ENCODE data around the gene FBXO42. TPM values are rescaled to one million over a fixed set of nuclear protein-coding genes. Genes with fewer than 3 reads are reported as not detected.
A peak's percentile ranks its signal among the peaks of the same experiment; 100 is the strongest.

Gene FBXO42
- total and polyA plus RNA-seq, 2 of the 4 experiments (the other 2 are of a cell fraction), result 12.0 to 18.8 TPM

- Histone ChIP-seq H2AK5ac (ENCODE audit: low read depth, low read length) (0 out of 2 replicates have a peak overlapping the region, but pooled peaks have one; percentile 21), H3K4me1 (ENCODE audit: control insufficient read depth, insufficient read depth, low read length) (peaks cover 6% of the 10 kb centered on the region), H2AFZ (replicated peaks; ENCODE audit: low read length, poor library complexity) (peak overlapping the region; percentile 18), H3K27ac (ENCODE audit: insufficient read depth, low read length) (no peak overlapping the region), H3K9ac (ENCODE audit: low read depth, low read length) (no peak overlapping the region), H3K56ac (ENCODE audit: extremely low read depth, insufficient read depth, low read length) (no peak overlapping the region), H3K4ac (ENCODE audit: low read depth, low read length) (no peak overlapping the region), H3K4me2 (ENCODE audit: low read depth, low read length) (no peak overlapping the region), H3K9me1 (ENCODE audit: insufficient read depth, low read length) (0 out of 2 replicates have a peak, but pooled peaks cover 4% of the 10 kb centered on the region), H4K5ac (ENCODE audit: low read depth, low read length) (no peak overlapping the region), H4K8ac (ENCODE audit: low read depth in 2 of 2, low read length in 2 of 2) (no peak overlapping the region), H3K4me3 (ENCODE audit: insufficient read depth, low read depth, low read length) (no peak overlapping the region), H3K14ac (replicated peaks; ENCODE audit: low read depth, low read length) (no peak overlapping the region), H4K91ac (ENCODE audit: insufficient read depth, low read depth, low read length) (no peak overlapping the region), H3K9me3 (ENCODE audit: control insufficient read depth, insufficient read depth, low read length) (peaks cover 8% of the 10 kb centered on the region), H3K23ac (ENCODE audit: low read depth, low read length) (no peak overlapping the region), H2BK20ac (ENCODE audit: low read depth, low read length) (no peak overlapping the region), H3K18ac (ENCODE audit: low read depth, low read length) (no peak overlapping the region), H3K79me1 (ENCODE audit: low read depth in 1 of 2, low read length in 2 of 2) (peaks cover 0 to 7% of the 10 kb centered on the region in 2 experiments; a peak in 2 of 4 replicates), H2BK120ac (ENCODE audit: low read depth, low read length) (no peak overlapping the region), H2BK15ac (ENCODE audit: low read depth, low read length) (no peak overlapping the region), H3K27me3 (ENCODE audit: control insufficient read depth, insufficient read depth, low read length) (peaks cover 20% of the 10 kb centered on the region), H2BK5ac (ENCODE audit: low read depth, low read length, poor library complexity, severe bottlenecking) (no peak overlapping the region), H4K20me1 (ENCODE audit: insufficient read depth, low read length) (no peaks in the 10 kb centered on the region), H2AK9ac (replicated peaks; ENCODE audit: low read depth, low read length, poor library complexity) (no peak overlapping the region), H3K36me3 (ENCODE audit: control insufficient read depth, insufficient read depth, low read length) (no peaks in the 10 kb centered on the region)
- BruUV-seq (replicated peaks), result no TSS peak
- no peak for ATAC-seq (ENCODE audit: low read depth)
- ChIA-PET POLR2A (ENCODE audit: unreplicated experiment) (no interaction called here), CTCF (no interaction called here)
- 85% methylated on average over 13 of the region's 35 CpGs; no CpG with 5 or more reads in 1 of the 2 experiments for WGBS, 2 experiments (ENCODE audit: extremely low coverage in 2 of 2, insufficient read length in 1 of 2)
- intact Hi-C loops (cut with micrococcal nuclease) (no loop called here), dilution Hi-C loops (cut with HindIII; ENCODE audit: low sequenced_read_pairs, unreplicated experiment) (no loop called here), in situ Hi-C loops (cut with MboI; ENCODE audit: low sequenced_read_pairs) (no loop called here)
- no peak for DNase-seq
- TF ChIP-seq BHLHE40 (IDR thresholded peaks at IDR 0.05; ENCODE audit: low read depth, low read length) (no peak), NFE2L2 (IDR thresholded peaks at IDR 0.05; ENCODE audit: low read depth, low read length) (no peak), POLR2A (IDR thresholded peaks at IDR 0.05; ENCODE audit: low read depth, low read length) (no peak), SMC3 (IDR thresholded peaks at IDR 0.05; ENCODE audit: low read depth, low read length) (no peak), USF2 (IDR thresholded peaks at IDR 0.05; ENCODE audit: low read depth, low read length) (no peak), ELK1 (IDR thresholded peaks at IDR 0.05; ENCODE audit: borderline replicate concordance, low read depth, low read length) (no peak), RAD21 (IDR thresholded peaks at IDR 0.05; ENCODE audit: low read length) (no peak), RFX5 (IDR thresholded peaks at IDR 0.05; ENCODE audit: low read depth, low read length) (no peak), CHD1 (IDR thresholded peaks at IDR 0.05; ENCODE audit: low read depth, low read length) (no peak), MAFK (IDR thresholded peaks at IDR 0.05; ENCODE audit: low read depth, low read length) (no peak), FOS (IDR thresholded peaks at IDR 0.05; ENCODE audit: low read depth, low read length) (no peak), MAZ (IDR thresholded peaks at IDR 0.05; ENCODE audit: borderline replicate concordance, low read depth, low read length) (no peak), MXI1 (IDR thresholded peaks at IDR 0.05; ENCODE audit: borderline replicate concordance, low read depth, low read length) (no peak), RCOR1 (IDR thresholded peaks at IDR 0.05; ENCODE audit: insufficient replicate concordance, low read length) (no peak), CEBPB (IDR thresholded peaks at IDR 0.05; ENCODE audit: low read depth, low read length) (no peak)
These were observed 120.7 kb downstream of the FBXO42 start for GRCh38 chr1:16231331-16232315.

All from IMR-90 (cell line).